Posterior vena cava (tissue), 2 donors: ENCODE data around the gene SDCCAG8. TPM values are rescaled to one million over a fixed set of nuclear protein-coding genes. Genes with fewer than 3 reads are reported as not detected.

ENCODE experiments used
- DNase-seq: peaks from one replicate; pipeline ENCODE4 v3.0.0-alpha.2; 2020; ENCODE audit warnings: low spot score
- intact Hi-C, 2 donors: fragments of 100-400 bp; cut with DNase I; formaldehyde crosslinking; loops; one replicate each; pipeline versions ENCODE4 v1.14.1 to v1.14.2; 2022 to 2023
- total RNA-seq, 2 donors: library from RNA; stranded (reverse); fragmentation: NEBNext Ultra II Directional; extraction: Animal tissue kit (Norgen Biotek cat#: 25700); gene quantifications; one replicate each; pipeline ENCODE4 v1.2.1, GENCODE V29; 2021
- donor health status: DM: yes; HTN: yes; CAD: no.
- donor health status: DM: yes; HTN: yes; CAD: no.

SDCCAG8 gene
- total RNA-seq, 2 donors from 2014 or later: 40.8 to 52.1 TPM

DNA sequence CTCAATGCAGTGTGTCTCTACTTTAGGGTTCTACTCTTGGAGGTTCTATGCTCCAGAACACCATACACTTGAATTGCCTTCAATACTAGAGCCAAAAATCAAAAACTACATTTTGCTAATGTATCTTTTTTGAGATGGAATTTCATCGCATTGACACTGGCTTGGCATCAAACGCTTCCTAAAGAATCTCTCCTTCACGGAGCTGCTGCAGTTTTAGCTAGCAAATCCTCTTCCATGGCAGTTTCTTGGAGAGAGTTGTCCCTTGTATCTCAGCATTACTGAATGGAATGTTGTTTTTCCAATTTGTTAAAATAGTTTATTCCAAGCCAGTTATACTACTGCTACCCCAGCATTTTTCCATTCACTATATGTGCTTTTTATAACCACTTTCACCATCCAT, 17.7 kb downstream of the SDCCAG8 start:
- no peak for DNase-seq

DNA sequence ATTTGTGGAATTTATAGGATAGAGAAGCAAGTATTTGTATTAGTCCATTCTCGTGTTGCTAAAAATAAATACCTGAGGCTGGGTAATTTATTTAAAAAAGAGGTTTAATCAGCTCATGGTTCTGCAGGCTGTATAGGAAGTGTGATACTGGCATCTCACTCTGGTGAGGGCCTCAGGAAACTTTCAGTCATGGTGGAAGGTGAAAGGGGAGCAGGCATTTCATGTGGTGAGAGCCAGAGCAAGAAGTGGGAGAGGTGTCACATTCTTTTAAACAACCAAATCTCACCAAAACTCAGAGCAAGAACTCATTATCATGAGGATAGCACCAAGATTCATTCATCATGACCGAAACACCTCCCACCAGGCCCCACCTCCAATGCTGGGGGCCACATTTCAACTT, 18.1 kb downstream of the SDCCAG8 start:
- intact Hi-C loops: no loop called here
- DNase-seq: no peak

More for the DNA sequence above, 17.7 kb downstream of the SDCCAG8 start:
- intact Hi-C loops: no loop called here

DNA sequence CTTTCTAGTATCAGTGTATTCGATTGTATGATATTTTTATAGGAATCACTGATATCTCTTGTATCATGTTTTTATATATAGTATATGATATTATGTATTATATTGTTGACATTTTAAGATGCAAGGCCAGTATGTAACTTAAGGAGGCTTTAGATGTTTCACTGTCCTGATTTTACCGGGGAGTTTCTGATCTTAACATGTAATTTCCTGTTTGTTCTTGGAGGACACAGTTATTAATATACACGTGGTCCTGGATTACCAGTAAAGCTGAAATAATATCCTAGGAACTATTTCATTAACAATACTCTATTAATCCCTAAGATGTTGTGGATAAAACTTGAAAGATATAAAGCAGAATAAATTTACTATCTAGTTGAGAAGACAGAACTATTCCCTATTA, 19.5 kb downstream of the SDCCAG8 start:
- no peak for DNase-seq
- intact Hi-C loops: no loop called here

DNA sequence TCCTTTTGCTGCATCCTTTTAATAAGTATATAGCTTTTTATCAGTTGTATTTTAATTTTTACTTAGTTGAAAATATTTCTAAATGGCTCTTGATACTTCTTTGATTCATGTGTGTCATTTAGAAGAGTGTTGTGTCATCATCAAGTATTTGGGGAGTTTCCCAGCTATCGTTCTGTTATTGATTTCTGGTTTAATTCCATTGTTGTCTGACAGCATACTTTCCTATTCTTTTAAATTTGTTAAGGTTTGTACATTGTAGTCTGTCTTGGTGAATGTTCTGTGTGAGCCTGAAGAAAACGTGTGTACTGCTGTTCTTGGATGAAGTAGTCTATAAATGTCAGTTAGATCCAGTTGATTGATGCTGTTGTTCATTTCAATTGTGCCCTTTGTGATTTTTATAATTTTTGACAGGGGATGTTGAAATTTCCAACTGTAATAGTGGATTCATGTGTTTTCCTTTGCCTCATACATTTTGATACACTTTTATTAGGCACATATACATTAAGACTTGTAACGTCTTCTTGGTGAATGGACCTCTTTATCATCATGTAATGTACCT, 24.8 kb downstream of the SDCCAG8 start:
- DNase-seq: no peak
- intact Hi-C loops: no loop called here

DNA sequence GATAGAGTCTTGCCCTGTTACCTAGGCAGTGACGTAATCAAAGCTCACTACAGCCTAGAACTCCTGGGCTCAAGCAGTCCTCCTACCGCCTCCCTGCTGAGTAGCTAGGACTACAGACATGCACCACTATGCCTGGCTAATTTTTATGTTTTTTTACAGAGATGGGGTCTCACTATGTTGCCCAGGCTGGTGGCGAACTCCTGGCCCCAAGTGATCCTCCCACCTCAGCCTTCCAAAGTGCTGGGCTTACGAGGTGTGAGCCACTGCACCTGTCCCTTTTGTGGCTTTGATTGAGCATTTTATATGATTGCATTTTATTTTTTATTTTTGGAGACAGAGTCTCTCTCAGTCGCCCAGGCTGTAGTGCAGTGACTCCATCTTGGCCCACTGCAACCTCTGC, 25.8 kb downstream of the SDCCAG8 start:
- DNase-seq: no peak
- intact Hi-C loops: no loop called here

DNA sequence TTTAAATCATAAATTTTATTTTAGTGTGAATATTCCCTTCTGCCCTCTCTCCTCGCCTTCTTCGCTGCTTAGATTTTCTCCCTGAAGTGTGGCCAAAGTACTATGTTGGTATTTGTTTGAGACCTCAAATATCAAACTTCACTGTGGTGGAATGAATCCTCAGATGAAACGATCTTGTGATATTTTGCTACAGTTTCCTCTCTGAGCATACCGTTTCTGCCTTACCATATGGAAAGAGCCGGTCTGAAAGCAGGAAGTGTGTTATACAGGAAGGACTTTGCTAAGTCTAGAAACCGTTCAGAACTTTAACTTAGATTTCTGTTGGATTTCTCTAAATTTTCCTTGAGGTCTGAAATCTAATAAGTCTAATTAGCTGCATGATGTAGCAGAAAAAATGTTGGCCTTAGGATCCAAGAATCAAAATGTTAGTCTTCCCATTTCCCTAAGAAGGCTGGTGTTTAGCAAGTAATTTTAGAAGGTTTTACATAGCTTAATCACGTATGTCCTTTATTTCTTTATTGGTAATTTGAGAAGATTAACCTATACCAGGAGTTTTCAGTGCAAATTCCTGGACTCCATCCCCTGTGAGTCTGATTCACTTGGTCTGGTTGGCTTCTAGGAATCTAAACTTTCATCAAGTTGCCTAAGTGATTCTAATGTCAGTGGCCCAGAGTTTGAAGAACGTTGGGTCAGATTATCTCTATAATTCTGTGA, 30.7 kb downstream of the SDCCAG8 start:
- no peak for DNase-seq
- intact Hi-C loops: no loop called here

DNA sequence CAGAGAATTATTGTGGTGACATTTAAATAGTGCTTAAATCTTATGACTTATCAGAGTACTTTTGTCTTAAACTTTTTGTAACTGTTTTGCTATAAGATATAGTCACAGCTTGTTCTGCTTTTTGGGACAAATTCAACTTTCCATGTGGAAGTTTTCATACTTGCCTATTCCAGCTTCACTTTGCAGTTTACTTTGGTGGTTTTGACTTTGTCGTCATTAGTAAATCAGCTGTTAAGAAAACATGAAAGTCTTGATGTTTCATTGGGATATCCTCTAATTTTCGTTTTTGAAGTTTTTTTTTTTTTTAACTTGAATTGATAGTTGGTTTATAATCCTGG, 31.3 kb downstream of the SDCCAG8 start:
- intact Hi-C loops: no loop called here
- no peak for DNase-seq

DNA sequence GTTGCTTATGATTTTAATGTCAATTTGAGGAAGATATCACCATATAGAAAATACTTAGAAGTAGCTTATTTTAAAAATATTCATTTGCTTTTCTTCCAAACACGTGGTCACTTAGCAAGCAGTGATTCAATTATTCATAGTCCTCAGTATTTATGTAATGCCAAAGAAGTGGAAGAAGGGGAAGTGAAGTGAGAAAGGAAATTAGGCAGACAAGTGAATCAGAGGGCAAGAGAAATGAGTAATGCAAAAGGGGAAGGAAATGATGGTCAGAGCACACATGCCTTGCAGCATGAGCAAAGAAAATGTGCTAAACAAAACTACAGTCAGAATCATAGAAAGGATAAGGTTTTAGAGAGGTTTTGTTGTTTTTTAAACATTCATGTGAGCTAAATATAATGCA, 31.8 kb downstream of the SDCCAG8 start:
- no peak for DNase-seq
- intact Hi-C loops: no loop called here

DNA sequence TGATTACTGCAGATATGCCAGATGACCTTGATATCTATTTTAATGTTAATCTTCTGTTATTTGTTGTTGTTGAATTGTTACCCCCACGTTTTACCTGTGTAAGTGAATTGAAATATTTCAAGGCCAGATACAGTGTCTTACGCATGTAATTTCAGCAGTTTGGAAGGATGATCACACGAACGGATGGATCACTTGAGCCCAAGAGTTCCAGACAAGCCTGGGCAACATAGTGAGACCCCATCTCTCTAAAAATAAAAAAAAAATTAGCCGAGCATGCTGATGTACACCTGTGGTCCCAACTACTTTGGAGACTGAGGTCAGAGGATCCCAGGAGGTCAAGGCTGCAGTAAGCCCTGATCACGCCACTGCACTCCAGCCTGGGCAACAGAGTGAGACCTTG, 32.2 kb downstream of the SDCCAG8 start:
- intact Hi-C loops: no loop called here
- no peak for DNase-seq

DNA sequence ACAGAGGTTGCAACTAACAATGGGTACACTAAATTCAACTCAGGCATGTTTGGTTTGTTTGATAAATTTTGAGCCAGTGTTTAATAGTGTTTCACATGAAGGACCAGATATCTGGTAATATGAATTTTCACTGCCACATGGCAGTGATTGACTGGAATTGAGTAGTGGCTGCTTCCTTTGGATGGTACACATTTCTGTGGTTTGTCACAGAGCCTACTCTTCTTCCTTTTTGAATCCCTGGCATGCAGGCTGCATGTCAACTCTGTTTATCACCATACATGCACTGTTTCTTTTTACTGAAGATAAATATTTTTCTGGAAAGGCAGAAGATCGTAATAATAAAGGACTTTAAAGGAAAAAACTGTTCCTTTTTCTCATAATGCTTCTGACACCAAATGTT, 35.5 kb downstream of the SDCCAG8 start:
- DNase-seq: no peak
- intact Hi-C loops: no loop called here

DNA sequence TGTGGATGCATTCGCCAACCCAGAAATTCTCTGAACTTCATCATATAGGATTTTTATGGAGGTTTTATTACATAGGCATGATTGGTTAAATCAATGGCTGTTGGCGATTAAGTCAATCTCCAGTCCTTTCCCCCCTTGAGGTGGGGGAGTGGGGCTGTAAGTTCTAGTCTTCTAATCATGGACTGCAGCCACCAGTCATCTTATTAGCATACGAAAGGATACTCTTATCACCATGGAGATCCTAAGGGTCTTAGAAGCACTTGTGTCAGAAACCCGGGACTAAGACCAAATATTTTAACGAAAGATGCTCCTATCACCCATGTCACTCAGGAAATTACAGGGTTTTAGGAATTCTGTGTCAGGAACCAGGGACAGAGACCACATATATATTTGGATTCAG, 36.3 kb downstream of the SDCCAG8 start:
- no peak for DNase-seq
- intact Hi-C loops: no loop called here

DNA sequence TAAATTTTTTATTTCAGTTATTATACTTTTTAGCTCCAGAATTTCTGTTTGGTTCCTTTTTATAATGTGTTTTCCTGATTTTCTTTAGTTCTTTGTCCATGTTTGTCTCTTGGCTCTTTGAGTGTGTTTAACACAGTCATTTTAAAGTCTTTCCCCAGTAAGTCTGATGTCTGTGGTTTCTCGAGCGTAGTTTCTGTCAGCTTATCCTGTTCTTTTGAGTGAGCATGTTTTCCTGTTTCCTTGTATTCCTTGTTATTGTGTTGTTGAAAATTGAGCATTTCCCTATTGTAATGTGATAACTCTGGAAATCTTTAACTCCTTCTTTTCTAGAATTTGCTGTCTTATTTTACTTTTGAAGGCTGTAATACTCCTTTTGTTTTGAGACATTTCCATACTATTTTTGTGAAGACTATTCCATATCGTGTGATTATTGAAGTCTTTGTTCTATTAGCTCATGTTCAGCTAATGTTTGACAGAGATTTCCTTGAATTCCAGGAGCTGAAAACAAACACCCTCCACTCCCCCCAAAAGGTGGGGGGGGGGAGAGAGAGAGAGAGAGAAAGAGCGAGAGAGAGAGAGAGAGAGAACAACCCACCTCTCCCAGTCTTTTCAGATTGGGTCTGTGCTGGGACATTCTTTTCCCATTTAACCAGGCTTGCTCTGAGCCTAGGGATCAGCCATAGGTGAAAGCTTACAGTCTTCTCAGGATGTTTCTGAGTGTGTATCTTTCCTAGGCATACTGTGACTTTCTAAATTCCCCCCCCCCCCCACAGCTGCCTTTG, 38.3 kb downstream of the SDCCAG8 start:
- no peak for DNase-seq
- intact Hi-C loops: no loop called here

DNA sequence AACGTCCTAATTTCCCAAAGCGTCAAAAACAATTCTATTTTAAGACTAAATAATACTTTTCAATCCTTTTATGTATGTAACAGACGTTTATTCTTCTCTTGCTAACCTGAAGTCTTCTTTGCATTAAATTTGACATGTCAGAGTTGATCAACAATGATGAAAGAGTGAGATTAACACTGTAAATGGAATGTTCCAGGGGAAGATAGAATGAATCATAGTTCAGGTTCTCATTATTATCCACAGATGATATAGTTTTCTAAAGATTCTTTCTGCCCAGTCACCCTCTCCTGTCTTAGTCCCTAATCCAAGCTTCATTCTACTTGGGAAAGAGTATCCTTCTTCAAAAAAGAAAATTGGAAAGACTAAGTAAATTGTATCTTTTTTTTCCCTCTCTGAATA, 38.9 kb downstream of the SDCCAG8 start:
- no peak for DNase-seq
- intact Hi-C loops: no loop called here

DNA sequence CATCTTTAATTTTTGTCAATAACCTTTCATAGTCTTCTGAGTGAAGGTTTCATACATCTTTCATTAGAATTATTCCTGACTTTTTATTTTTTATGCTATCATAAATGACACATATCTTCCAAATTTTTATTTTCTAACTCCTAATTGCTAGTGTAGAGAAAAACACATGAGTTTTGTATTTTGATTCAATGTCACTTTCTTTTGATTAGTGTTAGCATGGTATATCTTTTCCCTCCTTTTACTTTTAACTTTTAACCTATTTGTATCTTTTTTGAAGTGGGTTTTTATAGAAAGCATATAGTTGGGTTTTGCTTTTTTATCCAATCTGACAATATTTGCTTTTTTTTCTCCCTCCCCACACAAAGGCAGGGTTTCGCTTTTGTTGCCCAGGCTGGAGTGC, 43.2 kb downstream of the SDCCAG8 start:
- intact Hi-C loops: no loop called here
- no peak for DNase-seq

DNA sequence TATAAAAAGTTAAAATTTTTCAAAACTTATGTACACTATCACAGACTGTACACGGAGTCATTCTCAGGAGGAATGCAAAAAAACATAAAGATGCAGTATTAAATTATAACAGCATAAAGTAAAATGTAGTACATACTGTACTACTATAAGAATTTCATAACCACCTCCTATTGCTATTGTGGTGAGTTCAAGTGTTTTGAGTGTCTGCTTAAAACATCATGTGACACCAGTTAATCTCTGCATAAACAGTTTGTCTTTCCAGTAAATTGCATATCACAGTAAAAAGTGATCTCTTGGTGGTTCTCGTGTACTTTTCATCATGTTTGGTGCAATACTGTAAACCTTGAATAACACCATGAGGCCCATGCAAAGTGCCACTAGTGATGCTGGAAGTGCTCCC, 45.2 kb downstream of the SDCCAG8 start:
- DNase-seq: no peak
- intact Hi-C loops: no loop called here

DNA sequence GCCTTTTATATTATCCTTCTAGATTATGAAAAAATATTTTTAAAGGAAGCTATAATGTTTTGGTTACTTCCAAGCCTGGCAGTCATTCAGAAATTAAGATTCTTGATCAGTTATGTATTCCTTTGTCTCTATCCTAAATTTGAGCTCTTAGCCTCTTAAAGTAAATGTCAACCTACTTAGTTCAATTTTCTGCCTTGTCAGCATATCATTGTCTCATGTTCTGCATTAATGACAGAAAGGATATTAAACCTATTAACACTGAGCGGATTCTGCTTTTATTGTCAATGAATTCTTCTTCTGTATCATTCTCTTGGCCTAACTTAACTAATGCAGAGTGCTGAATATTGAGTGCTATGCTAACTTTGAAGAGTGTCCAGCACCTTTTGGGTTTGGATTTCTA, 56.0 kb downstream of the SDCCAG8 start:
- intact Hi-C loops: no loop called here
- no peak for DNase-seq

DNA sequence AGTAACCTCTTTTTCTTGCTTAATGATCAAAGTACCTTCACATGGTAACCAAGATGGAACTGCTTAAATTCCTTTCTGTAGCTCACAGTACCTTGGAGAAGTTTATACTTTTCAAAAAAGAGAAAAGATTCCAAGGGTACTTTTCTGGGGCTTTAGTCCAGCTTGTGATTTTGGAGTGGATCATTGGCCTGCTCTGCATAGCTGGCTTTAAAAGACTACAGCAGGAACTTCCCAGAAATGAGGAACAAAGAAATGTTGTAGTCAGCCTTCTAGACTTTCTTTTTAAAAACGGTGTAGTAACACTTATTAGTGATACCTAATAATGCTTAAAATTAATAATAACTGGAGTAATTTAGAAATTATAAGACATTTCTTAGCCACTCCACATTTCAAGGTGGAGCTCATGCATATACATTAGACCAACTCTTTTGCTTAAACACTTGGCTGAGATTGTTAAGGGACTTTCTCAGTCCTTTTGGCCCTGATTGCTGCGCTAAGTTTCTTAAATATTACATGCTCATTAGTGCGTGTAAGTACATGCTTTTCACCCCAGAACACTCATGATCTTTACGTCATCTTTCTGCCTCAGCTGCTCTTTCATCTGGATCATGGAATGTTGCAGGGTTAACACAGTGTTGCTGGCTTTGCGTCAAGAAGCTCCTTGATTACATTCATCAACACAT, 57.3 kb downstream of the SDCCAG8 start:
- DNase-seq: no peak
- intact Hi-C loops: no loop called here

DNA sequence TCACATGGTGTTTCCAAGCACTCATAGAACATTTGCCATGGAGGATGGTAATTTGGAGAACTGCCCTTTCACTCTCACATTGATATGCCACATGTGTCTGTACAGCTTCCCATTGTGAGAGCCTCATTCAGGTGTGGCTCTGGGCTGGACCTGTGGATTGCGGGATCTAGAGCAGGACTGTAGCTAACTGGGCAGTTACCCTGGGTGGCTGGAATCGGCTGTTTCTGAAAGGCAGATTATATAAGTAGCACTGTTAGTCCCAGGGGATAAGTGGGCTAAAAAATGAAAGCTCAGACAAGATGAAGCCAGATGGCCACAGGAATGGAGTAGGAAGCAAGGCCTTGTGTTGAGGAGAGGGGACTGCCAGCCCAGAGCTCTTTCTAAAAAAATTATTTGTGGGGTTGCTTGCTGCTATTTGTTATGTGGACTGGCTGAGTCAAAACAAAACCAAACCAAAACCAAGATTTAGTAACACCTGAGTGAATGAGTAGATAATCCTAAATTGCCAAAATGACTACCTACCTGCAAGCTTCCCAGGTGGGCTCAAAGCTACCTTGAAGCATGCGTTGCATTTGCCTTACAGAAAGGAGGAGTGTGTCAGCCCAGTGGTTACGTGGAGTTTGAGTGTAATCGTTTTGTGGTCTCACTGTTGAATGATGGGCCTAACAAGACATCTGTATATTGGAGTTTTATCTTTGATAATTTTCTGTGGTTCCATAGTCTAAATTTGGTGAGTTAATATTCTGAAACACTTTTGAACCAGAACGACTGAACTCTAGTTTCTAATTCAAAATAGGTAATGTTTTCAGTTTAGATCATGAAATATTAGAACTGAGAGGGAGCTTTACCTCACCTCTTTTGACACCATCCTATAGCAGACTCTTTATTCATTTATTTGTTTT, 58.0 kb downstream of the SDCCAG8 start:
- no peak for DNase-seq
- intact Hi-C loops: no loop called here

DNA sequence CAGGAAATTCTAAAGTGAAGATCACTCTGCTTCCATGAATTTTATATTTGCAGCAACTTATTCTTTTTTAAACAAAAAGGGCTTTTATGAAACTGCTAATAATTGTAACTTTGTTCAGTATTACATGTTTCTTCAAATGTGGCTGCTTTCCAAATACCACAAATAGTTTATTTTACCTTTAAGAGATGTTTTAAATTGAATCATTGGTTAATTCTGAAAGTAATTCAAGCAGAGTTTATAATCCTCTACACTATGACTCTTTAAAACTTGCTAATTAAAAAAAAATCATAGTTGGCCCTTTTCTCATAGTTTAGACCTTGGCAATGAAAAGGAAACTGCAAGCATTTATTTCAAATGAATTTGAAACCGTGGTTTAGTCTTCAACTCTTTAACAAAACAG, 59.6 kb downstream of the SDCCAG8 start:
- intact Hi-C loops: no loop called here
- no peak for DNase-seq
